Activated T-cell treated with anti-CD3 and anti-CD28 coated beads, Interleukin-2, amount 50 U/mL, for 24 hours (primary cell): ENCODE data around the gene CFAP100.

Source experiments
- DNase-seq: peaks from one replicate; pipeline ENCODE4 v3.0.0-alpha.2; 2020
- H3K27ac Mint-ChIP-seq: 2 replicates; pipeline ENCODE4 v1.8.0; 2020; ENCODE audit warnings: mild to moderate bottlenecking, mixed read lengths
- H3K27me3 Mint-ChIP-seq: 2 replicates; pipeline ENCODE4 v1.8.0; 2020; ENCODE audit warnings: mixed read lengths
- H3K36me3 Mint-ChIP-seq: 2 replicates; pipeline ENCODE4 v1.8.0; 2020; ENCODE audit warnings: low read depth, mixed read lengths
- H3K4me1 Mint-ChIP-seq: 2 replicates; pipeline ENCODE4 v1.8.0; 2020; ENCODE audit warnings: low read depth, mixed read lengths
- H3K4me3 Mint-ChIP-seq: 2 replicates; pipeline ENCODE4 v1.8.0; 2020; ENCODE audit warnings: mild to moderate bottlenecking, moderate library complexity, mixed read lengths
- H3K9me3 Mint-ChIP-seq: 2 replicates; pipeline ENCODE4 v1.8.0; 2020; ENCODE audit warnings: mixed read lengths

The CFAP100 gene

GRCh38 chr3:126399351-126399735 lies 4.6 kb downstream of the CFAP100 start:
- Mint-ChIP-seq H3K4me3 (no peak overlapping the region), H3K36me3 (no peaks in the 10 kb centered on the region), H3K9me3 (no peaks in the 10 kb centered on the region), H3K4me1 (no peaks in the 10 kb centered on the region), H3K27ac (no peak overlapping the region), H3K27me3 (peaks cover 29% of the 10 kb centered on the region)
- DNase-seq = no peak

GRCh38 chr3:126399756-126400155 lies 5.0 kb downstream of the CFAP100 start:
- no peak for DNase-seq
- H3K4me1 Mint-ChIP-seq = no peaks in the 10 kb centered on the region
- H3K27ac Mint-ChIP-seq = no peak overlapping the region
- no peak overlapping the region for H3K4me3 Mint-ChIP-seq
- H3K27me3 Mint-ChIP-seq = peaks cover 28% of the 10 kb centered on the region
- H3K36me3 Mint-ChIP-seq = no peaks in the 10 kb centered on the region
- H3K9me3 Mint-ChIP-seq = no peaks in the 10 kb centered on the region

- H3K4me3 Mint-ChIP-seq = no peak overlapping the region
- H3K27me3 Mint-ChIP-seq = peaks cover 27% of the 10 kb centered on the region
- no peaks in the 10 kb centered on the region for H3K36me3 Mint-ChIP-seq
- no peak for DNase-seq
- H3K9me3 Mint-ChIP-seq = no peaks in the 10 kb centered on the region
- no peak overlapping the region for H3K27ac Mint-ChIP-seq
- H3K4me1 Mint-ChIP-seq = no peaks in the 10 kb centered on the region
Observed at GRCh38 chr3:126401611-126402160, 7.0 kb downstream of the CFAP100 start.

- peaks cover 32% of the 10 kb centered on the region for H3K27me3 Mint-ChIP-seq
- no peaks in the 10 kb centered on the region for H3K4me1 Mint-ChIP-seq
- no peaks in the 10 kb centered on the region for H3K36me3 Mint-ChIP-seq
Observed at GRCh38 chr3:126402178-126402577, 7.5 kb downstream of the CFAP100 start.

GRCh38 chr3:126402666-126403302 lies 8.1 kb downstream of the CFAP100 start:
- Mint-ChIP-seq H3K27ac (no peak overlapping the region), H3K27me3 (peaks cover 35% of the 10 kb centered on the region), H3K4me1 (no peaks in the 10 kb centered on the region), H3K36me3 (no peaks in the 10 kb centered on the region), H3K9me3 (no peaks in the 10 kb centered on the region), H3K4me3 (no peak overlapping the region)
- DNase-seq = no peak

More at GRCh38 chr3:126402178-126402577, 7.5 kb downstream of the CFAP100 start:
- DNase-seq = no peak
- Mint-ChIP-seq H3K4me3 (no peak overlapping the region), H3K27ac (no peak overlapping the region), H3K9me3 (no peaks in the 10 kb centered on the region)

GRCh38 chr3:126406389-126407296 lies 11.9 kb downstream of the CFAP100 start:
- Mint-ChIP-seq H3K36me3 (no peaks in the 10 kb centered on the region), H3K9me3 (no peaks in the 10 kb centered on the region), H3K27me3 (peaks cover 59% of the 10 kb centered on the region), H3K27ac (no peak overlapping the region), H3K4me1 (no peaks in the 10 kb centered on the region), H3K4me3 (no peak overlapping the region)
- DNase-seq = no peak

- no peaks in the 10 kb centered on the region for H3K9me3 Mint-ChIP-seq
- H3K4me3 Mint-ChIP-seq = no peak overlapping the region
- no peaks in the 10 kb centered on the region for H3K36me3 Mint-ChIP-seq
- no peak overlapping the region for H3K27ac Mint-ChIP-seq
- peaks cover 57% of the 10 kb centered on the region for H3K27me3 Mint-ChIP-seq
- no peaks in the 10 kb centered on the region for H3K4me1 Mint-ChIP-seq
- no peak for DNase-seq
Observed at GRCh38 chr3:126407412-126408044, 12.8 kb downstream of the CFAP100 start.

GRCh38 chr3:126408099-126408498 lies 13.4 kb downstream of the CFAP100 start:
- DNase-seq = no peak
- H3K36me3 Mint-ChIP-seq = no peaks in the 10 kb centered on the region
- no peak overlapping the region for H3K4me3 Mint-ChIP-seq
- no peaks in the 10 kb centered on the region for H3K4me1 Mint-ChIP-seq
- no peaks in the 10 kb centered on the region for H3K9me3 Mint-ChIP-seq
- peaks cover 58% of the 10 kb centered on the region for H3K27me3 Mint-ChIP-seq
- no peak overlapping the region for H3K27ac Mint-ChIP-seq

- DNase-seq = no peak
- H3K4me1 Mint-ChIP-seq = no peaks in the 10 kb centered on the region
- no peak overlapping the region for H3K27ac Mint-ChIP-seq
- H3K4me3 Mint-ChIP-seq = no peak overlapping the region
- H3K27me3 Mint-ChIP-seq = peaks cover 69% of the 10 kb centered on the region
- no peaks in the 10 kb centered on the region for H3K36me3 Mint-ChIP-seq
- H3K9me3 Mint-ChIP-seq = no peaks in the 10 kb centered on the region
Observed at GRCh38 chr3:126412841-126413692, 18.4 kb downstream of the CFAP100 start.

GRCh38 chr3:126413693-126414080 lies 19.0 kb downstream of the CFAP100 start:
- no peak for DNase-seq
- H3K4me3 Mint-ChIP-seq = no peak overlapping the region
- H3K36me3 Mint-ChIP-seq = no peaks in the 10 kb centered on the region
- no peaks in the 10 kb centered on the region for H3K4me1 Mint-ChIP-seq
- no peaks in the 10 kb centered on the region for H3K9me3 Mint-ChIP-seq
- no peak overlapping the region for H3K27ac Mint-ChIP-seq
- H3K27me3 Mint-ChIP-seq = peaks cover 64% of the 10 kb centered on the region

GRCh38 chr3:126414406-126414805 lies 19.7 kb downstream of the CFAP100 start:
- no peaks in the 10 kb centered on the region for H3K4me1 Mint-ChIP-seq
- H3K9me3 Mint-ChIP-seq = no peaks in the 10 kb centered on the region

GRCh38 chr3:126414961-126415660 lies 20.4 kb downstream of the CFAP100 start:
- H3K27me3 Mint-ChIP-seq = peaks cover 60% of the 10 kb centered on the region
- no peaks in the 10 kb centered on the region for H3K9me3 Mint-ChIP-seq
- no peak for DNase-seq
- H3K4me3 Mint-ChIP-seq = no peak overlapping the region
- H3K36me3 Mint-ChIP-seq = no peaks in the 10 kb centered on the region
- no peak overlapping the region for H3K27ac Mint-ChIP-seq
- H3K4me1 Mint-ChIP-seq = no peaks in the 10 kb centered on the region

More at GRCh38 chr3:126414406-126414805, 19.7 kb downstream of the CFAP100 start:
- Mint-ChIP-seq H3K36me3 (no peaks in the 10 kb centered on the region), H3K27me3 (peaks cover 64% of the 10 kb centered on the region), H3K27ac (no peak overlapping the region), H3K4me3 (no peak overlapping the region)
- no peak for DNase-seq

- H3K36me3 Mint-ChIP-seq = no peaks in the 10 kb centered on the region
- DNase-seq = no peak
- no peaks in the 10 kb centered on the region for H3K4me1 Mint-ChIP-seq
- H3K9me3 Mint-ChIP-seq = no peaks in the 10 kb centered on the region
- peaks cover 54% of the 10 kb centered on the region for H3K27me3 Mint-ChIP-seq
- no peak overlapping the region for H3K4me3 Mint-ChIP-seq
- H3K27ac Mint-ChIP-seq = no peak overlapping the region
Observed at GRCh38 chr3:126415661-126416591, 21.2 kb downstream of the CFAP100 start.
